DOHH2 (cell line): ENCODE results near the gene CD70.

Experiments used
- CTCF ChIP-seq: fragments of 200-600 bp; sonication (generic); IDR thresholded peaks from one replicate; pipeline ENCODE4 v1.5.1; 2014; ENCODE audit warnings: antibody characterized with exemption, mild to moderate bottlenecking, low read depth, low read length; ENCODE audit not compliant: poor library complexity, severe bottlenecking
- EZH2phosphoT487 ChIP-seq: fragments of 200-600 bp; sonication (generic); IDR thresholded peaks from 2 replicates; pipeline ENCODE4 v1.6.1; 2017; ENCODE audit warnings: borderline replicate concordance, mild to moderate bottlenecking, antibody characterized with exemption, low read length, moderate library complexity, mixed read lengths

GRCh38 chr19:6551091-6551490, 39.9 kb downstream of the CD70 start:
- TF ChIP-seq CTCF (no peak), EZH2phosphoT487 (no peak)
